C4-2B (cell line): ENCODE results near the gene CACNB2.

Experiments
- H3K27ac ChIP-seq: fragments of 450-650 bp; 2 replicates; pipeline ENCODE4 v1.5.1; 2017
- CTCF ChIP-seq: fragments of 450-650 bp; conservative IDR thresholded peaks from 2 replicates; pipeline ENCODE4 v1.5.1; 2017; ENCODE audit warnings: mild to moderate bottlenecking
- ZFX ChIP-seq: fragments of 450-650 bp; IDR thresholded peaks from 2 replicates; pipeline ENCODE4 v1.6.1; 2017

Gene CACNB2

GRCh38 chr10:18312374-18313139 lies 172.3 kb downstream of the CACNB2 start:
- TF ChIP-seq CTCF (peak; percentile 84), ZFX (no peak)

GRCh38 chr10:18313140-18313530 lies 172.9 kb downstream of the CACNB2 start:
- TF ChIP-seq CTCF (peak; percentile 51; the same call in 1 of the 2 replicates), ZFX (no peak)
- no peak overlapping the region for H3K27ac ChIP-seq

More at GRCh38 chr10:18312374-18313139, 172.3 kb downstream of the CACNB2 start:
- H3K27ac ChIP-seq: no peak overlapping the region

- H3K27ac ChIP-seq: no peak overlapping the region
- TF ChIP-seq ZFX (no peak), CTCF (no peak)
Observed at GRCh38 chr10:18313626-18314025, 173.4 kb downstream of the CACNB2 start.

- no peak for TF ChIP-seq ZFX
- no peak for TF ChIP-seq CTCF
- no peak overlapping the region for H3K27ac ChIP-seq
Observed at GRCh38 chr10:18319628-18320027, 179.4 kb downstream of the CACNB2 start.

- no peak for TF ChIP-seq CTCF
- no peak for TF ChIP-seq ZFX
- H3K27ac ChIP-seq: no peak overlapping the region
Observed at GRCh38 chr10:18321371-18321770, 181.1 kb downstream of the CACNB2 start.

GRCh38 chr10:18323916-18324315 lies 183.7 kb downstream of the CACNB2 start:
- TF ChIP-seq ZFX (no peak), CTCF (no peak)
- H3K27ac ChIP-seq: no peak overlapping the region

- no peak for TF ChIP-seq CTCF
- no peak for TF ChIP-seq ZFX
- H3K27ac ChIP-seq: no peak overlapping the region
Observed at GRCh38 chr10:18325410-18325809, 185.2 kb downstream of the CACNB2 start.
